GM19468 (cell line): ENCODE measurements around the gene IL1R1.
"Not testable (repeated sequence)": the region's sequence is repeated elsewhere in the genome, so short reads cannot be mapped to it uniquely, and the experiment has no call there.

Experiments
- ATAC-seq: cut with Tn5 transposase; IDR thresholded peaks from one replicate; pipeline ENCODE4 v1.9.1; 2021; ENCODE audit warnings: mild to moderate bottlenecking, moderate library complexity, moderate number of reproducible peaks; ENCODE audit not compliant: unreplicated experiment; ENCODE audit errors: extremely low read depth

The IL1R1 gene

GRCh38 chr2:102141970-102142828 is at the start of gene IL1R1:
Gene IL1R1, plus strand, starts transcription at chr2:102142746. Its CDS starts 14,979 bp downstream, at chr2:102157725.
- ATAC-seq = no peak

- ATAC-seq = no peak
These were observed 48.9 kb upstream of the IL1R1 start for GRCh38 chr2:102093662-102094061.

- ATAC-seq = no peak
These were observed 47.6 kb upstream of the IL1R1 start for GRCh38 chr2:102094917-102095316.

GRCh38 chr2:102096103-102096502 is 46.4 kb upstream of the IL1R1 start:
- no peak for ATAC-seq

GRCh38 chr2:102098756-102099155 is 43.8 kb upstream of the IL1R1 start:
- no peak for ATAC-seq

- no peak for ATAC-seq
These were observed 42.8 kb upstream of the IL1R1 start for GRCh38 chr2:102099536-102100298.

- no peak for ATAC-seq
These were observed 42.0 kb upstream of the IL1R1 start for GRCh38 chr2:102100371-102101096.

GRCh38 chr2:102101097-102101848 is 41.3 kb upstream of the IL1R1 start:
- no peak for ATAC-seq

- no peak for ATAC-seq
These were observed 40.5 kb upstream of the IL1R1 start for GRCh38 chr2:102101849-102102635.

- not testable (repeated sequence) for ATAC-seq
These were observed 40.0 kb upstream of the IL1R1 start for GRCh38 chr2:102102636-102102948.

- ATAC-seq = no peak
These were observed 39.3 kb upstream of the IL1R1 start for GRCh38 chr2:102103284-102103683.

GRCh38 chr2:102103992-102104871 is 38.3 kb upstream of the IL1R1 start:
- peak; percentile 63 for ATAC-seq

- no peak for ATAC-seq
These were observed 36.4 kb upstream of the IL1R1 start for GRCh38 chr2:102106133-102106556.

- ATAC-seq = not testable (repeated sequence)
These were observed 35.5 kb upstream of the IL1R1 start for GRCh38 chr2:102106813-102107740.

- ATAC-seq = peak; percentile 17
These were observed 34.8 kb upstream of the IL1R1 start for GRCh38 chr2:102107741-102108070.

GRCh38 chr2:102109016-102109415 is 33.5 kb upstream of the IL1R1 start:
- no peak for ATAC-seq

GRCh38 chr2:102110171-102110570 is 32.4 kb upstream of the IL1R1 start:
- no peak for ATAC-seq
